Osteocyte (in vitro differentiated cells): ENCODE data around the gene NPAS2. TPM values are rescaled to one million over a fixed set of nuclear protein-coding genes. Genes with fewer than 3 reads are reported as not detected.

Experiments
- DNase-seq: peaks from one replicate; pipeline ENCODE4 v3.0.0; 2021; ENCODE audit warnings: mixed read lengths; ENCODE audit not compliant: unreplicated experiment; ENCODE audit errors: extremely low spot score
- H3K27ac Mint-ChIP-seq: one replicate; pipeline ENCODE4 v1.8.0; 2021; ENCODE audit warnings: mild to moderate bottlenecking, mixed read lengths; ENCODE audit not compliant: unreplicated experiment
- H3K27me3 Mint-ChIP-seq: one replicate; pipeline ENCODE4 v1.8.0; 2021; ENCODE audit warnings: mixed read lengths; ENCODE audit not compliant: unreplicated experiment
- H3K36me3 Mint-ChIP-seq: one replicate; pipeline ENCODE4 v1.8.0; 2021; ENCODE audit warnings: mixed read lengths; ENCODE audit not compliant: unreplicated experiment
- H3K4me1 Mint-ChIP-seq: one replicate; pipeline ENCODE4 v1.8.0; 2021; ENCODE audit warnings: mixed read lengths; ENCODE audit not compliant: unreplicated experiment
- H3K4me3 Mint-ChIP-seq: one replicate; pipeline ENCODE4 v1.8.0; 2021; ENCODE audit warnings: mild to moderate bottlenecking, moderate library complexity, mixed read lengths; ENCODE audit not compliant: unreplicated experiment
- H3K9me3 Mint-ChIP-seq: one replicate; pipeline ENCODE4 v1.8.0; 2021; ENCODE audit warnings: mixed read lengths; ENCODE audit not compliant: unreplicated experiment
- total RNA-seq: library from RNA; stranded (reverse); gene quantifications from 2 replicates; pipeline ENCODE4 v1.2.1, GENCODE V29; 2021
- TF ChIP-seq, protein P1 (sequence below): fragments of 200-600 bp; sonication (generic); IDR thresholded peaks from 2 replicates; pipeline ENCODE4 v1.5.0; 2021; ENCODE audit warnings: antibody characterized with exemption, mild to moderate bottlenecking, moderate library complexity

The NPAS2 gene
- total RNA-seq, 1 donor from 2014 or later: 16.6 TPM

DNA sequence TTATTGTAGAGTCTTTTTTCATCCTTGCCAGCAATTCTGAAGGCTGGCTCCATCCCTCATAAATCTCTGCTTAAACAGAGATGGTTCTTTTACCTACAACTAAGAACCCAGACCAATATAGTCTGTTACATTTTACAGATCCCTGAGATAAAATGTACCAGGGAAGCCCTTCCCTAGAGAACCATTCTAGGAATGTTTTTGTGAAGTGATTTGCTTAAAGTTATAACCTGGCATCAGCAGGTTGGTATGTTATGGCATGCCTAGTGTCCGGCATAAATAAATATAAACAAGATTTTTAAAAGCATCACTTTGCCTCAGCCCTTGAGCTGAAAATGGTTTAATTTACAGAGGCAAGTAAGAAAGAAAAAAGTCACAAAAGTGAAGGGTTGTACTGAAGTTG lies 18.5 kb upstream of the NPAS2 start:
- TF ChIP-seq, protein P1, sequence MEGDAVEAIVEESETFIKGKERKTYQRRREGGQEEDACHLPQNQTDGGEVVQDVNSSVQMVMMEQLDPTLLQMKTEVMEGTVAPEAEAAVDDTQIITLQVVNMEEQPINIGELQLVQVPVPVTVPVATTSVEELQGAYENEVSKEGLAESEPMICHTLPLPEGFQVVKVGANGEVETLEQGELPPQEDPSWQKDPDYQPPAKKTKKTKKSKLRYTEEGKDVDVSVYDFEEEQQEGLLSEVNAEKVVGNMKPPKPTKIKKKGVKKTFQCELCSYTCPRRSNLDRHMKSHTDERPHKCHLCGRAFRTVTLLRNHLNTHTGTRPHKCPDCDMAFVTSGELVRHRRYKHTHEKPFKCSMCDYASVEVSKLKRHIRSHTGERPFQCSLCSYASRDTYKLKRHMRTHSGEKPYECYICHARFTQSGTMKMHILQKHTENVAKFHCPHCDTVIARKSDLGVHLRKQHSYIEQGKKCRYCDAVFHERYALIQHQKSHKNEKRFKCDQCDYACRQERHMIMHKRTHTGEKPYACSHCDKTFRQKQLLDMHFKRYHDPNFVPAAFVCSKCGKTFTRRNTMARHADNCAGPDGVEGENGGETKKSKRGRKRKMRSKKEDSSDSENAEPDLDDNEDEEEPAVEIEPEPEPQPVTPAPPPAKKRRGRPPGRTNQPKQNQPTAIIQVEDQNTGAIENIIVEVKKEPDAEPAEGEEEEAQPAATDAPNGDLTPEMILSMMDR: no peak
- H3K4me1 Mint-ChIP-seq: peaks cover 22% of the 10 kb centered on the region
- H3K4me3 Mint-ChIP-seq: no peak overlapping the region
- no peak overlapping the region for H3K27ac Mint-ChIP-seq
- DNase-seq: no peak
- H3K27me3 Mint-ChIP-seq: peaks cover 15% of the 10 kb centered on the region
- no peaks in the 10 kb centered on the region for H3K9me3 Mint-ChIP-seq
- no peaks in the 10 kb centered on the region for H3K36me3 Mint-ChIP-seq

DNA sequence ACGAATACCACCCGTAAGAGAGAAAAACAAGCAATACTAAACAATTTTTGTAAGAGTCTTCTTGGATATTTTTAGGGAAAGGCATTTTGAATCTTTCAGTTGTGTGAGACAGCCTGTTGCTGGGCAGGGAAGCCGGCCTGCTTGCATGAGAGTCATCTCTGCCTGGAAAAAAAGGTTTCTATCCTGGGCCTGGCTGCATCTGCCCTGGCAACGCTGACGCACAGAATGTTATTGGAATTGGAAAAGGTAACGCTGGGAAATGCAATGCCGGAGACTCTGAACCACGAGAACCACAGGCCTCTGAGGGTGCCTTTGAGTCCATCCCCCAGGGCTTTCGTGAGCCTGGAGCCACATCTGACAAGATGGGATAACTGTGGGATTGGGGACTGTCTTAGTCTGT lies 17.9 kb upstream of the NPAS2 start:
- peaks cover 10% of the 10 kb centered on the region for H3K27me3 Mint-ChIP-seq
- no peaks in the 10 kb centered on the region for H3K36me3 Mint-ChIP-seq
- TF ChIP-seq, protein P1: no peak
- DNase-seq: no peak
- H3K4me3 Mint-ChIP-seq: no peak overlapping the region
- no peak overlapping the region for H3K27ac Mint-ChIP-seq
- no peaks in the 10 kb centered on the region for H3K9me3 Mint-ChIP-seq
- H3K4me1 Mint-ChIP-seq: peaks cover 21% of the 10 kb centered on the region

GRCh38 chr2:100803334-100803733 lies 16.6 kb upstream of the NPAS2 start:
- Mint-ChIP-seq H3K27me3 (peaks cover 15% of the 10 kb centered on the region), H3K4me1 (peaks cover 21% of the 10 kb centered on the region), H3K27ac (no peak overlapping the region), H3K36me3 (peaks cover 2% of the 10 kb centered on the region), H3K4me3 (no peak overlapping the region), H3K9me3 (no peaks in the 10 kb centered on the region)
- TF ChIP-seq, protein P1: no peak
- no peak for DNase-seq

DNA sequence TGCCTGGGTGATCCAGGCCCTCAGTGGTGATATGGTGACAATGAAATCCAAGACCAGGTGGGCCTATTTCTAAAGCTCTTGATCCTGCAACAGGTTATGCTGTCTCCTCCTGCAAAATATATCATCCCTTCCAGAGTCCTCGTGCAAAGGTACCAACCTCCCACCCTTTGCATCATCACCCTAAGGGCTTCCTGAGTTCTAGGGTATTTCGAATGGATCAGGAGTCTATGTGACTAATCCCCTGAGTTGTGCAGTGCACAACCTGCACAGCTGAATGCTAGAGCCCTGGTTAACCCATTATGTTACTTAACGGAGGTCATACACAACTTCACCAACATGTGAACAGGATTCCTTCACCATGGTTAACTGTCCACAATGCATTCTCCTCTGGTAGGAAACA lies 13.4 kb upstream of the NPAS2 start:
- no peak for DNase-seq
- H3K9me3 Mint-ChIP-seq: peaks cover 8% of the 10 kb centered on the region
- H3K27ac Mint-ChIP-seq: no peak overlapping the region
- H3K36me3 Mint-ChIP-seq: peaks cover 2% of the 10 kb centered on the region
- peaks cover 6% of the 10 kb centered on the region for H3K4me1 Mint-ChIP-seq
- TF ChIP-seq, protein P1: no peak
- H3K27me3 Mint-ChIP-seq: peaks cover 25% of the 10 kb centered on the region
- H3K4me3 Mint-ChIP-seq: no peak overlapping the region

- Mint-ChIP-seq H3K27me3 (peaks cover 25% of the 10 kb centered on the region), H3K36me3 (peaks cover 2% of the 10 kb centered on the region), H3K27ac (no peak overlapping the region), H3K4me1 (no peaks in the 10 kb centered on the region), H3K9me3 (peaks cover 8% of the 10 kb centered on the region), H3K4me3 (no peak overlapping the region)
- TF ChIP-seq, protein P1: no peak
- no peak for DNase-seq
Observed at GRCh38 chr2:100807707-100808106, 12.2 kb upstream of the NPAS2 start.
